ENCODE results near the gene HDAC10.

HDAC10 gene

DNA sequence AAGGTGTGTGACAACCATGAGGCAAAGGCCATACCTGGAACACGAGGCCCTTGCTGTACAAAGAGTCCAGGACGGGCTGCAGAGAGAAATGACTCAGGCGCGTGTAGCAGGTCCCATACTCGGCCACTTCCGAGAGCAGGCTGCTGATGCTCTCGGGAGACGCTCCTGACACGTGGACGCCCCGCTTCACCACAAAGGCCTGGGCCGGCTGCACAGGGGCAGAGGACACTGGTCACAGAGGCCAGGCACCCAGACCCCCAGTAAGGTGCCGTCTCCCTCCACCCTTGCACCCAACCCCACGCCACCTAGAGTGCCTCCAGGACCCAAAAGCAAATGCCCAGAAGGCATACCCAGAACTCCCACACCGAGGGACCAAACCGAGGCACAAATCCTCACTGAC lies 21.7 kb downstream of the HDAC10 start:
- DNase-seq = no peak

DNA sequence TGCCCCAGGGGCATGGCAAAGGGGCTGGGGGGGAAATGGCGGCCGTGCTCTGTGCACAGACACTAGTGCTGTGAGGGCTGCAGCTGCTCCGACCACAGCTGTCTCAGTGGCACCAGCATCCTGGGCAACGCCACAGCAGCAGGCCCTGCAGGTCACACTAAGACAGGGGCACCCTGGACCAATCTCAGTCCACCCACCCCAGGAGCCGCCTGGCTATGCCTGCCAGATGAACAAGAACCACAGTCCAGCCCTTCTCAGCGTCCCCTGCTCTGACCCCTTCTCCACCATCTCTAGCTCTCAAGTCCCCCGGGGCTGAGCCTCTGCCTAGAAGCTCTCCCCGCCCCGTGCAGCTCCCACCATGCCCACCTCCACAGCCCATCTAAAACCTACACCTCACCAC lies 22.7 kb downstream of the HDAC10 start:
- DNase-seq = no peak

DNA sequence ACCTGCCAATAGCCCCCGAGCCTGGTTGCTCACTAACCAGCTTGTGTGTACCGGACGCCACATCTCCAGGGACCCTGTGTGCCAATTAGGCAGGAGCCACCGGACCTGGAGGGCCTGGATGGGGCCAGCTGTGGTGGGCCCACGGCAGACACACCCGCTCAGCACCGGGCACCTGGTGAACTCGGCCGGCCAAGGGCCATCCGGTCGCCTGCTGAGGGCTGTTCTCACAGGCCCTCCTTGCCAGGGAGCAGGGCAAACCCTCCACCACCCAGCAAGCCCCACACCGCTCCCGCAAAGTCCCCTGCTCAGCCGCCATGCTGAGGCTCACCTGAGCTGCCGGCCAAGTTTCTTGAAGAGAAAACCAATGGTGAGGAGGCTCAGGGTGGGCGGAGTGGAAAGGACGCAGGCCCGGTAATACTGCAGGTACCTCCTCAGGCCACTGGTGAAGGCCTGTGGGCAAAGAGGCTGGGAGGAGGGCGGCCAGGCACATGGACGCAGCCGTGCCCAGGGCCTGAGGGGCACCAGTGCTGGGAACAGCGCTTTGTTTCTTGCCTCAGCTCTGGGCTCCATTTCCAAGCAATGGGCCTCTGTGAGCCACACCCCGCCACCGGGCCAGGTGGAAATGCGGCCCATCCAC lies 23.4 kb downstream of the HDAC10 start:
- DNase-seq = no peak

DNA sequence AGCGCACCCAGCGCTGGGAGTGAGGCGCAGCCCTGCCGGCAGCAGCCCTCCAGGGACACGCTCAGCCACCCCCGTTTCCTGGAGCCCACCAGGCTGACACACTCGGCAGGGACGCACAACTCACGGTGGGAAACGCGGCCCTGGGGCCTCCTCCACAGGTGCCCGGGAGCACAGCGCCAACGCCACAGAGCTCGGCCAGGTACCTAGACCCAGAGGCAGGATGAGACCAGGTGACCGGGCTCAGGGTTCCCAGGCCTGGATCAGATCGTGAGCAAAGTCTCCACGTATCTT lies 24.2 kb downstream of the HDAC10 start:
- no peak for DNase-seq

DNA sequence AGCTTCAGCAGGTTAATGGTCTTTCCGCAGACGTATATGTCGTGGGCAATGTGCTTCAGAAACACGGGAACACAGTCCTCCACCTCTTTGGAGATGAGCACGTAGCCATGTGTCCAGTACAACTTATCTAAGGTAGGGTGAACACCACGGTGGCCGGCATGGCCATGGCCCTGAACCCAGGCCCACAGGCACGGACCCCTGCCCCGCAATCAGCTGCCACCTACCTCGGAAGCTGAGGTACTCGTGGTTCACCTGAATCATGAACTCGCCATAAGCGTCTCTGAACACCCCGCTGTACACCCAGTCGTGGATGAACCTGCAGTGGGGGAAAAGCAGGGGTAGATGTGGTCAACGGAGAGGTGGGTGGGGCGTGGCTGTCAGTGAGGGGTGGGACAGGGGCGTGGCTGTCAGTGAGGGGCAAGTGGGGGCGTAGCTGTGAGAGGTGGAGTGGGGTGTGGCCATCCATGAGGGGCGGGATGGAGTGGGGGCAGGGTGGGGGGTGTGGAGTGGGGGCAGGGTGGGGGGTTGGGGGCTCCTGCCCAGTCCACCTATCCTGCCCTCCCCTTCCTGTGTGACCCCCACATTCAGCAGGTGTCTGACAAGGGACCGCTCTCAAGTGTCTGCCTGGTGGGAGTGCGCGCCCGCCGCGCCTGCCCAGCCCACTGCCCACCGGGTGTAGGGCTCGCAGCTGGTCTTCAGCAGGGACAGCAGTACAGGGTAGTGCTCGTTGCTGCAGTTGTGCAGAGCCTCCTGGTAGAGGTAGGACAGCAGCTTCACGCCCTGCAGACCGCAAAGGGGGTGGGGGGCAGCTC lies 24.8 kb downstream of the HDAC10 start:
- no peak for DNase-seq

DNA sequence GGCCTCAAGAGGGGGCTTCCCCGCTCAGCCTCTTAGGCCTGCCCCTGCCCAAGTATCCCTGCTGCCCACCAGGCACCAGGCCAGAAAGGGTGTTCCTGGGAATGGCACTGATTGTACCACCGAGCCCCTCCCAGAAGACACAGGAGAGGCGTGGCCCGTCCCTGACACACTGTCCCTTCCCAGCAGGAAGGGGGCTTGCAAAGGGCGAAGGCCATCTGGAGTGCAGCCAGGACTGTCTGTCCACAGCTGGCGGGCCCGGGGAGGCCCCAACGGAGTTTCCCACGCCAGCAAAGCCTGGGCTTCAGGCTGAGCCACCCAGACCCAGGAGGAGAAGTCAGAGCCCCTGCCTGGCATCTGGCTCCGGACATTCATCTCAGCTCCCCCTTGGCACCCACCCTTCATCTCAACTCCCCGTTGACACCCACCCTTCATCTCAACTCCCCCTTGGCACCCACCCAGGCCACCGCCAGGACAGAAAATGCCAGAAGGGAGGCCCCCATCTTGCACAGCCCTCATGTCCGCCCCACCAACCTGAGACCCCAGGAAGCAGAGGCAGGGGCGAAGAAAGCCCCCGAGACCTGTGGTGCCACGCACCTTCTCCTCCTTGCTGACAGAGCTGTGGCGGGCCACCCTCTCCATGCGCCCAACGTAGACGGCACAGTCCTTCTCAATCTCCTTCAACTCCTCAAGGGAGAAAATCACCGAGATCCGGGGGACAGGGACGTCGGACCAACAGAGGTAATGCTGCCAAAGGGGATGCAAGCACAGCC lies 25.7 kb downstream of the HDAC10 start:
- no peak for DNase-seq

DNA sequence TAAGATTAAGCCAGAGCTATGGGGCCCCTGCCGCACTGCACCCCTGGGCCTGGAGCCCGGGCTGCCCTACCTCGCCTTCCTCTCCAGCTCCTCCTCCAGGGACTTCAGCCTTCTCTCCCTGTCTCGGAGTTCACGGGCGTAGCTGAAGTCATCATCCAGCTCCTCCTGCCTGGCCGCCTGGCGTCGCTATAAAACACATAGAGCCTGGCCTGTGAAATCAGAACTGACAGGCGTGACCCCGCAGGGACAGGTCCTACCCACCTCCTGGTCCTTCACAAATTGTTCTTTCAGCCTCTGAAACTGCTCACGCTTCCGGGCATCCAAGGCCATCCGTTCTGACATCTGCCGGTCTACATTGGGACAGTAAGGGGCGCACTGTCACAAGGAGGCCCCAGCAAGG lies 27.0 kb downstream of the HDAC10 start:
- DNase-seq = no peak

DNA sequence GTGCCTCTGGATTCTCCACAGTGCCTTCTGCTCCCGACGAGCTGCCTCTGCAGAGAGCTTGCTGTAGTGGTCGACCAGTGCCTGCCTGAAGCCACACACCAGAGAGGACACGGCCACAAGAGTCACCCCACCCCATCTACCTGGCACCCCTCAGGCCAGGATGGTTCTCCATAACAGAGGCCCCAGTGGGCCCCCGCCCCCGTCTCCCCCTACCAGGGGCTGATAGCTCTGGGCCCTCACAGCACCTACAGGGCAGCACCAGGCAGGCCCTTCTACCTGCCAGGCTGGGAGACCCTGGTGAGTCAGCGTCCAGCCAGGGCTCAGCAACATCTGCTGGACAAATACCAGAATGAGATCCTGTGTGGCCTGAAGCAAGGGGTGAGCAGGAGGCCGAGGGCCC lies 28.6 kb downstream of the HDAC10 start:
- no peak for DNase-seq

DNA sequence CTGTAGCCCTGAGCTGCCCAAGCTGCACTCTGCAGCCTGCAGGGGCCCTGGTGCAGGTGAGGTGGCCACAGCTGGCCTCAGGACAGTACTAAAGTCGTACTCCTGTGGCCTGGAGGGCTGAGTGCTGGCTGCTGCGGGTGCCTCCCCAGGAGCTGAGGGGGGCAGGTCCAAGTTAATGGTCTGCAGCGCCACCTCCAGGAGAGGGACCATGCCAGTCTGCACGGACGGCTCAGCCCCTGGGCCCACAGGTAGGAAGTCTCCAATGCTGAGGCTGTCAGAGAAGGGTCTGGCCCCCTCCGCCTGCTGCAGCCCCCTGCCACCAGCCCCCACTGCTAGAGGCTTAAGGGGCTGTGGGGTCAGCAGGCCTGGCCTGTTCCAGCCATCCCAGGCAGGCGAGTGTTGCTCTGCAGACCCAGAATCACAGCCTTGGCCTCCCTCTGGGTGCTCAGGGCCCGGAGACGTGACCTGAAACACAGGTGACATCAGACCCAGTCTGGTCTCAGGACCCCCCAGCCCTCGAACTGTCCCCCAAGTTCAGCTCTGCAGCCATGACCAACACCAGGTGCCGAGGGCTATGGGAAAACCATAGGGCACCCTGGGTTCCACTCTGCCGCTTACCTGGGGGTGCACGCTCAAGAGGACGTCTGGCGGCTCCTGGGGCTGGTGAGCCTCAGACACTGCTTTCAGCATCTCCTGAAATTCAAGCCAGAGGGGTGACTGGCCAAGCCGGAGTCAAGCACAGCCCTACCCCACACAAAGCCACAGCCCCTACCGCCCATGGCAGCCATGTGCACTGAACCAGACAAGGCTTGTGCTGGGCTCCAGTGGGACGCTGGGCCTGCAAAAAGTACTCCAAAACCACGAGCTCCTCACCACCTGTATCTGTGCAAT lies 29.4 kb downstream of the HDAC10 start:
- no peak for DNase-seq

DNA sequence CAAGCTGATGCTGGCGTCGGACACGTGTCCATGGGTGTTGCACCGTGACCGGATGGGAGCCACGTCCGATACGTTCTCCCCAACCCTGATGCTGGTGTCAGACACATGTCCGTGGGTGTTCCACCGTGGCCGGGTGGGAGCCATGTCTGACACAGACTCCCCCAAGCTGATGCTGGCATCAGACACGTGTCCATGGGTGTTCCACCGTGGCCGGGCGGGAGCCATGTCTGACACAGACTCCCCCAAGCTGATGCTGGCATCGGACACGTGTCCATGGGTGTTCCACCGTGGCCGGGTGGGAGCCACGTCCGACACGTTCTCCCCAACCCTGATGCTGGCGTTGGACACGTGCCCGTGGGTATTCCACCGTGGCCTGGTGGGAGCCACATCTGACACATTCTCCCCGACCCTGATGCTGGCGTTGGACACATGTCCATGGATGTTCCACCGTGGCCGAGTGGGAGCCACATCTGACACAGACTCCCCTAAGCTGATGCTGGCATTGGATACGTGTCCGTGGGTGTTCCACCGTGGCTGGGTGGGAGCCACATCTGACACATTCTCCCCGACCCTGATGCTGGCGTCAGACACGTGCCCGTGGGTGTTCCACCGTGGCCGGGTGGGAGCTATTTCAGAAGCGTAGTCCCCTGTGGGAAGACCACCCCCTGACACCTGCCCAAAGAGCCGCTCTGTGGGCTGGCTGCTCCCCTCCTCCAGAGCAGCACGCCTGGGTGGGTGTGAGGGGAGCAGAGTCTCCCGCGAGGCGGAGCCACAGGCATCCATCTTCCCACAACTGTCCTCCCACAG lies 30.3 kb downstream of the HDAC10 start:
- DNase-seq = no peak

DNA sequence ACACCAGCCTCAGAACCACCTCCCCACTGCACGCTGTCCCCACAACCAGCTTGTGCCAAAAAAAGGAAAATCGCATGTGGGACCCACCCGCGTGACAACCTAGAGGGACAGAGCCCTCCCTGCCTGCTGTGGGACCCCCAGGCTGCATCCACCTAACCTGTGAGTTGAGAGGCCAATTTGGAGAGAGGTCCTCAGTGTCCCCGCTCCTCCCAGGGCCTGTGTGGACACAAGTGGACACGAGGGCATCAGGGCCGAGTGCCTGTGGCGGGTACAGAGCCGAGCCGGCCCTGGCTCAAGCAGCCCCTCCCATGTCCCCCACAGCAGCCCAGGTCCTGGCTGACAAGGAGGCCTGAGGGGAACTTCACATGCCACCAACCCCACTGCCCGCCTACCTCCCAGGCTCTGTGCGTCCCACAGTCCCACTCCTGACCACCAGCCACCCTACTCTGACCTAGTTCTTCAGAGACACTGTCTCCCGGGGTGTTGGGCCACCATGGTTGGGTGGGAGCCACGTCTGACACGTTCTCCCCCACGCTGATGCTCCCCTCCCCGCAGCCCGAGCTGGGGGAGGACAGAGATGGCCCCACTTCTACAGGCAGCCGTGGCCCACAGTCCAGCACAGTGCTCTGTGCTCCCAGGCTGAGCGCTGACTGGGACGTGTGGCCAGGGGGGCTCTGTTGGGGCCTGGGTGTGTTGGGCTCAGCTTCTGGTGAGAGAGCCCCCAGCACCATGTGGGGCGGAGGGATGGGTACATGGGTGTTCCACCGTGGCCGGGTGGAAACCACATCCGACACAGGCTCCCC lies 31.1 kb downstream of the HDAC10 start:
- no peak for DNase-seq

DNA sequence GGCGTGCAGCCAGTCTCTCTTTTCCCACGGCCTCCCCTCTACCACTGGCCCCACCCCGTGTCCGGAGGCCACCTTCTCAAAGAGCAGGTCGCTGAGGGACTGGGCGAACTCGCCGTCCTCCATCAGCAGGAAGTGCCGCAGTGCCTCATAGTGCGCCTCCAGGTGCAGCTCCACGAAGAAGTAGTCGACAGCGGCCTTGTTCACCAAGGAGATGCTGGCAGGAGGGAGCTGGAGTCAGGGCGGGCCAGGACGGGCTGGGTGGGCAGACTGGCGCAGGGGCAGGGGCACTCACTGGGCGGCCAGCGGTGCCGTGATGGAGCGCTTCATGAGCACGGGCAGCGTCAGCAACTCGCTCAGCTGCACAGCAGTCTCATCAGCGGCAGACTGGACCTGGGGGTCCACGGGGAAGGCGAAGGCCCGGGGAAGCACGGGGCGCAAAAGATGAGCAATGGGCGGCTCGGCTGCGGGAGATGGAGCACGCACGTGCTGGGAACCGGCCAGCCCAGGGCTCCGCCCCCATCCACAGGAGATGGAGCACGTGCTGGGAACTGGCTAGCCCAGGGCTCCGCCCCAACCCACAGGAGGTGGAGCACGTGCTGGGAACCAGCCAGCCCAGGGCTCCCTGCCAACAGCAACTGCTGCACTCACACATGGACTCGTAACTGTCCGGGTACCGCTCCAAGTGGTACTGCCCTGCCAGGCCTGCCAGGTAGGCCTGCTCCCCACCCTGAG lies 31.9 kb downstream of the HDAC10 start:
- DNase-seq = no peak

DNA sequence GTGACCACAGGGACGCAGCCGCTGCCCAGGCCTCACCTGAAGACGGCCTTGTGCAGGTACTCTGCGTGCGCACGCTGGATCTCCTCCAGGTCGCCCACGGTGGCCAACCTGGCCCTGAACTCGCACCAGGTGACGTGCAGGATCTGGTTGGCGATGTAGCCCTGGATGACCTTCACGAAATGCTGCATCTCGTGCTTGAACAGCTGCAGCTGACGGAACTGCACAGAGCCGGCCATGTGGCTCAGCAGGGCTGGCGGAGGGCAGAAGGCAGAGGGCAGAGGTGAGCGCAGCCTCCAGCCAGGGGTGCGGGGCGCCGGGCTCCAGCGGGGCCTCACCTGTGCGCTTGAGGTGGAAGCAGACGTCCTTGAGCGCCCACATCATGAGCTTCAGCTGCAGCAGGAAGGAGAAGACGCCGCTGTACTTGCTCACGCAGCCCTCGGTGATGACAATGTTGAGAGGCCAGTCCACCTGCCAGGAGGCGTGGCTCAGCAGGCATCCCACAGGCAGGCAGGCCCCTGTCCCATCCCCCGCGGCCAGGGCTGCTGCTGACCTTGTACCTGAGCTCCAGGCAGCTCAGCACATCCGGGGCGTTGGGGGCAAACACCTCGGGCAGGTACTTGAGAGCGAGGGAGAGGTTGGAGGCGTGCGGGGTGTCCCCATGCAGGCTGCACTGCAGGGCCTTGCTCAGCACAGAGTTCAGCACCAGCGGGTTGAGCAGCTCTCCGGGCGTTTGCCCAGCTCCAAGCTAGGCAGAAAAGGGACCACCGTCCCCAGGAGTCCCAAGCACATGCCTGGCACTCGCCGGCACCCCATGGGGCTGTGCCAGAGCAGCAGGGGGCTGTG lies 32.7 kb downstream of the HDAC10 start:
- no peak for DNase-seq

DNA sequence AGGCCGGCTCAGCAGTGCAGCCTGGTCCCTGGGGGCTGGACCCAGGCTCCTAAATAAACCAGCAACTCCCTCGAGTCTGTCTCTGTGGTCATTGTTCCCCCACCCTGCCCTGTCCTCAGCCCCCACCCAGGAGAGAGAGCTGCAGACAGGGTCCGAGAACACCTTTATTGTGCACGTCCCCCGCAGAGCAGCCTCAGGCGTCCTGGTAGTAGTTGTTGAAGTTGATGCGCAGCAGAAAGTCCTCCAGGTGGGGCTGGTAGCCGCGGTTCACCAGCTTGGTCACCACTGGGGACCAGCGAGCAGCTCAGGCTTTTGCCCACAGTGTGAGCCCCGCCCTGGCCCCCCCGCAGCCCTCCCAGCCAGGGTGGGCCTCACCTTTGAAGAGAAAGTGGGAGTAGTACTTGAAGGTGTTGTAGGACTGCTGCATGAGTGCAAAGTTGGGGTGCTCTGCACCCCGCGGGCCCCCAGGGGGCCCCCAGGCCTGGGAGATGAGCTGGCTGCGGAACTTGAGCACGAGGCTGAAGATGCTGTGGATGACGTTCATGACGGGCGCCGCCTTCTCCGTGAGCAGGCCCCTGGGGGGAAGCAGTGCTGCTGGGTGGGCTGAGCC lies 33.4 kb downstream of the HDAC10 start:
- no peak for DNase-seq

DNA sequence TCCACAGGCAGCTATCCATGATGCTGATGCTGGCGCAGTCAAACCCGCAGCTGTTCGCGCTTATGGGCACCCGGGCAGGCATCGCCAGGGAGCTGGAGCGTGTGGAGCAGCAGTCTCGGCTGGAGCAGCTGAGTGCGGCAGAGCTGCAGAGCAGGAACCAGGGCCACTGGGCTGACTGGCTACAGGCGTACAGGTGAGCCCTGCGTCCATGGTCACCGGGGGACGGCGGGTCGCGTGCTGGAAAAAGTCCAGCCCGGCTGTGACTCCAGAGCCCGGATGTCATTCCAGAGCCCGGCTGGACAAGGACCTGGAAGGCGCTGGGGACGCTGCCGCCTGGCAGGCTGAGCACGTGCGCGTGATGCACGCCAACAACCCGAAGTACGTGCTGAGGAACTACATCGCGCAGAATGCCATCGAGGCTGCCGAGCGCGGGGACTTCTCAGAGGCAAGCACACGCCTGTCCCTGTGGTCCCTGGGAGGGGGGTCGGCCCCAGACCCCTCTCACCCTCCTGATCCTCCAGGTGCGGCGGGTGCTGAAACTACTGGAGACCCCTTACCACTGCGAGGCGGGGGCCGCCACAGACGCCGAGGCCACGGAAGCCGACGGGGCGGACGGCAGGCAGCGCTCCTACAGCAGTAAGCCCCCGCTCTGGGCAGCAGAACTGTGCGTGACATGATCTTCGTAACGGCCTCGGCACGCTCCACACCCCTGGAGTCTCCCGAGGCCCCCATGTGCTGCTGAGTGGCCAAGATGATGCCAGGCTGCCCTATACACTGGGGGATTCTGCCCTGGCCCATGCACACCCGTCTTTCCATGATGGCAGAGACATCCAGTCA lies 34.2 kb downstream of the HDAC10 start:
- no peak for DNase-seq

DNA sequence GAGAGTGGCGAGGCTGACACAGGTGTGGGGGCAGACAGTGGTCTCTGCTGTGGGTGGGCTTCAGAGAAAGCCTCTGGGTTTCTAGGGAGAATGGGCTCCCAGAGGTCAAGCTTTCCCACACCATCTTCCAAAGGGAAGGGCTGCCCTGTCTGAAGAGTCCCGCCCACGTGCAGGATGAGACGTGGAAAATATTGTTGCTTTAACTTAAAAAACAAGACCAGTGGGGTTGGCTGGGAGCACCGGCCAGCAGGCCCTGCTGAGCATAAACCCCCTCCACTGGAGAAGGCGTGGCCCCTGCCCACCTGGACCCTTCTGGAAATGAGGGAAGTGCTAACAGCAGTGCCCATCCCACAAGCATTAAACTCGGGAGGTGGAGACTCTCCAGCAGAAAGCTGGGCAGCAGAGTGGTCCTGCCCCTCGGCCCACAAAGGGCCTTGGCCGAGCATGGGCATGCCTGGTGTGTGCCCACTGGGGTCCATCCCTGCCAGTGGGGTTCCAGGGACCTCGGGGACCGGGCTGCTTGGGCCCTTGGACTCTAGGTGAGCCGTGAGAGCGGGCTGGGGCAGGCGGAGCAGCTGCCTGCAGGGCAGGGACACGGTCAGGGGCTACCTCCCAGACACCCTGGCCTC lies 34.9 kb downstream of the HDAC10 start:
- DNase-seq = no peak

DNA sequence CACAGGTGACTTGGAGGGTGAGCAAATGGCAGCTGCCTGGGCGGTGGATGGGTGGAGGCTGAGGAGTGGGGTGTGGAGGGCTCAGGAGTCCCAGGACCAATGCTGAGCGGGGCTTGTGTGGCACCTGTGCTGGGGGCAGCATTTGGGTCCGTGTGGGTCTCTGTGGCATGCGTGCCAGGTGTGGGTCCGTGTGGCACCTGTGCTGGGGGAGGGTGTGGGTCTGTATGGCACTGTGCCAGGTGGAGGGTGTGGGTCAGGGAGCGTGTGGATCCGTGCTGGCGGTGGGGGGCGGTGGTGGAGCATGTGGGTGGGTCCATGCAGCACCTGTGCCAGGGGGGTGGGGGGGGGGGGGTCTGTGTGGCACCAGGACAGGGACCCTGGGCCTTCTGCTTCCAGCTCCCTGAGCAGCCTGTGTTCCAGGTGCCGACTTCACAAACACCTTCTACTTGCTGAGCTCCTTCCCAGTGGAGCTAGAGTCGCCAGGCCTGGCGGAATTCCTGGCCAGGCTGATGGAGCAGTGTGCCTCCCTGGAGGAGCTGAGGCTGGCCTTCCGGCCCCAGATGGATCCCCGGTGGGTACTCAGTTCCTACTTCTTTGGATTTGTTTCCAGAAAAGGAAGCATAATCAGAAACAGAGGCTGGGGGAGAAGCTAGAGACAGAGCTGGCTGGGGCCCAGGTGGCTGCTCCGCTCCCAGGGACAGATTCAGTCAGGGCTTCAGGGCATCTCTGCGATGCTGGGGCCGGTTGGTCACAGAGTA lies 35.6 kb downstream of the HDAC10 start:
- DNase-seq = no peak
